NCI-H226 (cell line): ENCODE measurements around the gene SENP3.

Source experiments
- DNase-seq: peaks from one replicate; pipeline ENCODE4 v3.0.0-alpha.2; 2015

The SENP3 gene

DNA sequence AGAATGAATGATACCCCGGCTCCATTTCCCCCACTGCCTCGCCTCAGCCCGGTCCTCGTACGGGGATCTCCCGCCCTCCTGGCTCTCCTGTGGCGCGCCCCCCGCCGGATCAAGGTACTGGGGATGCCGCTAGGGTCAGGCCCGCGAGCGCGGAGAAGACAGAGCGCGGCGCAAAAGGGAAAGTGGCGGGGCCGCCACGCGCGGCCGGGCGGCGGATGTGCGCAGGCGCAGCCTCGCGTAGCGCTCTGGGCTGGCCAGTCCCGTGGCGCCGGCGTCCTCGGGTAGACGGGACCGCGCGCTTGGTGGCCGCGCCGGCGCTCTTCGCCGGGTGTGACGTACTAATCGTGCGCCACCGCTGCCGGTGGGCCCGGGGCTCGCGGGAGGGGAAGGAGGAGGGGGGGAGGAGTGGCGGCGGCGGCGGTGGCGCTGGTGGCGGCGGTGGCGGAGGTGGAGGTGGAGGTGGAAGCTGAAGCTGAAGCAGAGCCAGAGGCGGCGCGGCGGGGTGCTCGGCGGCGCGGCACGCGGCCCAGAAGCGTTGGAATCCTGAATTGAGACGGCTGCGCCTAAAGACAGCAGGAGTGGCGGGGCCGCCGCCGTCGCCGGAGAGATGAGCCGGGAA lies at the start of gene SENP3:
TSS of gene SENP3 (plus strand) at position 331 of the 619 bp plus-strand sequence. CDS start 1,158 bp downstream, outside the sequence.
- DNase-seq = peak; percentile 86

DNA sequence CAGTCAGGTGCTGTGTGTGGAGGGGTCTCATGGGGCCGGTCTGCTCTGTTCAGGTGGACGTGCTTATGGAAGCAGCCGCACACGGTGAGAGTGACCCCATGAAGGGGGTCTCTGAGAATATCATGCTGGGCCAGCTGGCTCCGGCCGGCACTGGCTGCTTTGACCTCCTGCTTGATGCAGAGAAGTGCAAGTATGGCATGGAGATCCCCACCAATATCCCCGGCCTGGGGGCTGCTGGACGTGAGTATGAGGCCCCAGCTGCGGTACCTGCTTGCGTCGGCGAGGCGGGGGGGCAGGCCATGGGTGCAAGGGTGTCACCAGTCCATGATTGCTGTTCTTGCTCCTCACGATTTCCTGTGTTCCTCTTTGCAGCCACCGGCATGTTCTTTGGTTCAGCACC lies 49.6 kb upstream of the SENP3 start:
- no peak for DNase-seq

GRCh38 chr17:7512824-7513540 lies 48.7 kb upstream of the SENP3 start:
- no peak for DNase-seq

DNA sequence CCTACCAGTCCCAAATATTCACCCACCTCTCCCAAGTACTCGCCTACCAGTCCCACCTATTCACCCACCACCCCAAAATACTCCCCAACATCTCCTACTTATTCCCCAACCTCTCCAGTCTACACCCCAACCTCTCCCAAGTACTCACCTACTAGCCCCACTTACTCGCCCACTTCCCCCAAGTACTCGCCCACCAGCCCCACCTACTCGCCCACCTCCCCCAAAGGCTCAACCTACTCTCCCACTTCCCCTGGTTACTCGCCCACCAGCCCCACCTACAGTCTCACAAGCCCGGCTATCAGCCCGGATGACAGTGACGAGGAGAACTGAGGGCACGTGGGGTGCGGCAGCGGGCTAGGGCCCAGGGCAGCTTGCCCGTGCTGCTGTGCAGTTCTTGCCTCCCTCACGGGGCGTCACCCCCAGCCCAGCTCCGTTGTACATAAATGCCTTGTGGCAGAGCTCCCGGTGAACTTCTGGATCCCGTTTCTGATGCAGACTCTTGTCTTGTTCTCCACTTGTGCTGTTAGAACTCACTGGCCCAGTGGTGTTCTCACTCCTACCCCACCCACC lies 47.8 kb upstream of the SENP3 start:
- DNase-seq = no peak

DNA sequence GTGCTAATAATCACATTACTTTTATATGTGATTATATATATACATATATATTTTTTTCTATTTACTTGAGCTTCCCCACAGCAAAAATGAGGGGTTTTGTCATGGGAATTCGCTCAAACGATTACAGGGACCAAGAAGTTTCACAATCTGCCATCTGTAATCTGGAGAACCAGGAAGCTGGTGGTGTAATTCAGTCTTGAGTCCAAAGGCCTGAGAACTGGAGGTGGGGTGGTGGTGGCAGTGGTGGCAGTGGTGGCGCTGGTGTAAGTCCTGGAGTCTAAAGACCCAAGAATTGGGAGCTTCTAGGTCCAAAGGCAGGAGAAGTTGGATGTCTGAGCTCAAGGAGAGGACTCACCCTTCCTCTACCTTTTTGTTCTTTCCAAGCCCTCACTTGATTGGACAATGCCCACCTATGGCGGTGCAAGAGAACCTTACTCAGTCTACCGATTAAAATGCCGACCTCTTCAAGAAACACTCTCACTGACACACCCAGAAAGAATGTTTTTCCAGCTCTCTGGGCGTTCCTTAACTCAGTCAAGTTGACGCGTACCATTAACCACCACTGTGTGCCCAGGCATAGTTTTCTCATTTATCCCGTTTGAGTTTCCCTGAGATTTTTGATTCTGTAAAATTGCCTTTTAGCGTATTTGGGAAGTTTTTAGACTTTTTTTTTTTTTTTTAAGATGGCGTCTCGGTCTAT lies 45.7 kb upstream of the SENP3 start:
- DNase-seq = no peak

- no peak for DNase-seq
Measured at GRCh38 chr17:7523033-7523432, 38.7 kb upstream of the SENP3 start.

DNA sequence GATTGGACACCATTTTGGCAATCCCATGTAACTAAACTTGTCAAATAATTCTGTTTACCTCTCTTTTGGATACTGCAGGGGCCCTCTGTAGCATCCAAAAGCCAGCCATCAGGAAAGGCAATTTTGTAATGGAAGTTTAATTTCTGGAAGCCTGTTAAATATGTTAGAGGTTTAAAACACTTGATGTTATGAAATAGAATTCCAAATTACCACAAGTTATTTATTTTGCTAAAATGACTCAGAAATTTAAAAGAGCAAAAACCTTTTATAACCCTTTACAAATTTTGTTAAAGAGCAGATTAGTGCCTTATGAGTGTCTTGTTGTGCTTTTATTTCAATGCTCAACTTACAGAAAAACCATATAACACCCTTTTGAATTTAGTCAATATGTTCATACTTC lies 32.9 kb upstream of the SENP3 start:
- no peak for DNase-seq

DNA sequence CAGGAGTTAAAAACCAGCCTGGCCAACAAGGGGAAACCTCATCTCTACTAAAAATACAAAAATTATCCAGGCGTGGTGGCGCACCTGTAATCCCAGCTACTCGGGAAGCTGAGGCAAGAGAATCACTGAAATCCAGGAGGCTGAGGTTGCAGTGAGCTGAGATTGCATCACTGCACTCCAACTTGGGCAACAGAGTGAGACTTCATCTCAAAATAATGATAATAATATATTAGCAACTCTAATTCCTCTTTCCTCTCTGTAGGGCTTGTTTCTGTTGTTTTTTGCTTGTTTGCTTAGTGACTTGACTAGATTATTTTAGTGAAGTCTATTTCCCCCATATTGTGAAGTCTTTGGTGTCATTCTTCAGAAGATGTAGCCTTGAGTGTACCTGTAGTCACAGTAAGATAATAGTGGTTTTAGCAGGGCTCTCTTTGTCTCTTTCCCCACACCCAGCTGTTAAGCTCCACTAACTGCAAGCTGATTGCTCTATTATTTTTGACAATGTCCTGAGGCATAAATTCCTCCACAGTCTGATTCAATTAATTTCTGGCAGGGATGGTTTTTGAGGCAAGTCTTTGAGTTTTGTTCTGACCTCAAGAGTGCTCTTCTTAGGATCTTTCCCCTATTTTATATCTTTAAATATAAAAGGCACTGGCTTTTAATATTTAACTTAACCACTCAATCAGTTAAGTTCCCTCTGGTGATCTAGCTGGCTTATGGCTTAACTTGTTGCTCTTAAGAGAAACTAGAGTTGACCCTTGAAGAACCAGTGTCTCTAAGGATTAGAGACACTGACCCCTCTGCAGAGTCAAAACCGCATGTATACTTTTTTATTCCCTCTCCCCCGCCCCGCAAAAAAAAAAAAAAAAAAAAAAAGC lies 31.5 kb upstream of the SENP3 start:
- DNase-seq = no peak

DNA sequence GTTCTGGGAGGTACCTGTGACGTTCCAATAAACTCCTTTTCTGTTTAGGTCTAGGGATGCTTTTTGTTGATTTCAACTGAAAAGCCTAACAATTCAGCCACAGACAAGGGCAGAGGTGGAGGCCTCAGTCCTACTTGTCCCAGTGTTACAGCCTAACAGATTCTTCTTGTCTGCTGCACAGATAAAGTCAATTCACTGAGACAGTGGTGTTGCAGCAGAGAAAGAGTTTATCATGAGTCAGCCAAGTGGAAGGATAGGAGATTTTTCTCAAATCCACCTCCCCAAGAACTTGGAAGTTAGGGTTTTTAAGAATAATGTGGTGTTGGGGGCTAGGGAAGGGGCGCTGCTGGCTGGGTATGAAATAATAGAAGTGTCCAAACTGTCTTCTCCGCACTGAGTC lies 23.7 kb upstream of the SENP3 start:
- no peak for DNase-seq

DNA sequence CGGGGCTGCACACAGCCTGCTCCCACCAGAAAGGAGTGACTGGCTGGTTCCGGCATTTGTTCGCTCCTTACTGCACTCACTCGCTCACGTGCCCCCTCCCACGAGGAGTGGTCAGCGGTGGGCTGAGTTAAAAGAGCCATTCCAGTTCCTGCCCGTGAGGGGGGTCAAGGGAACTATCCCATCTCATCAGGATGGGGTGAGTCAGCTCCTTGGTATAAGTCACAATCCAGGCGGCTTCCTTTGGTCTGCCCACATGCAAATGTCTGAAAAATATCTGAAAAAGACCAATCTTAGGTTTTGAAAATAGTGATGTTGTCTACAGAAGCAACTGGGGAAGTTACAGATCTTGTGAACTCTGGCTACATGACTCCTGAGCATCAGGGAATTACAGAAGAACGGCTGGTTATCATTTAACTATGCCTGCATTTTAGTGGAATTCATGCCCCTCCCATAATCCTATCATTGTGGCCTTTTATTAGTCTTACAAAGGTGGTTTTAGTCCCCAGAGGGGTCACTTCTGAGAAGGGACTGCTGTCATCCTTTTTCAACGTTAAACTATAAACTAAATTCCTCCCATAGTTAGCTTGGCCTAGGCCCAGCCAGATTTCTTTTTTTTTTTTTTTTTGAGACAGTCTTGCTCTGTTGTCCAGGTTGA lies 22.7 kb upstream of the SENP3 start:
- no peak for DNase-seq

DNA sequence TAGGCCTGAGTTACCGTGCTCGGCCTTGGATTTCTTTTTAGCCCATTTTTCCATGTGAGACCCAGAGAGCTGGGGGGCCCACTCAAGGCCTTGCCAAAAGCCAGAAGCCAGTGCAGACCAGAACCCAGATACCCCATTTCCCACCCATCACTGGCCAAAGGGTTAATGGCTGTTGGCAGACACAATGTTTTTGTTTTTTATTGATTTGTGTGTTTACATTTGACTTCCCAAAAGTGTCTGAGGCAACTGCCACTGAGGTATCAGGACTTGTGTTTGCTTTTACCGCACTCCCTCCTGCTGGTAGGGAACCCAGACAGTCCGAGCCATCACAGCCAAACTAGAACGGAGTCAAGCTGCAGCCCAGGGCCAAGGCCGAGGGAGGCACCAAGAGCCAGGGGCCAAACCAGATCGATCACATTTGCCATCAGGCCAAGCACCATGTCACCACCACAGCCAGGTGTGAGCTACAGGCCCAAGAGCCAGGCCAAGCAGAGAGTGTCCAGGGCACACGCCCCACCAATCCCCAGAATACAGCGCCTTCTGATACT lies 20.6 kb upstream of the SENP3 start:
- no peak for DNase-seq

GRCh38 chr17:7544911-7545310 lies 16.8 kb upstream of the SENP3 start:
- no peak for DNase-seq

DNA sequence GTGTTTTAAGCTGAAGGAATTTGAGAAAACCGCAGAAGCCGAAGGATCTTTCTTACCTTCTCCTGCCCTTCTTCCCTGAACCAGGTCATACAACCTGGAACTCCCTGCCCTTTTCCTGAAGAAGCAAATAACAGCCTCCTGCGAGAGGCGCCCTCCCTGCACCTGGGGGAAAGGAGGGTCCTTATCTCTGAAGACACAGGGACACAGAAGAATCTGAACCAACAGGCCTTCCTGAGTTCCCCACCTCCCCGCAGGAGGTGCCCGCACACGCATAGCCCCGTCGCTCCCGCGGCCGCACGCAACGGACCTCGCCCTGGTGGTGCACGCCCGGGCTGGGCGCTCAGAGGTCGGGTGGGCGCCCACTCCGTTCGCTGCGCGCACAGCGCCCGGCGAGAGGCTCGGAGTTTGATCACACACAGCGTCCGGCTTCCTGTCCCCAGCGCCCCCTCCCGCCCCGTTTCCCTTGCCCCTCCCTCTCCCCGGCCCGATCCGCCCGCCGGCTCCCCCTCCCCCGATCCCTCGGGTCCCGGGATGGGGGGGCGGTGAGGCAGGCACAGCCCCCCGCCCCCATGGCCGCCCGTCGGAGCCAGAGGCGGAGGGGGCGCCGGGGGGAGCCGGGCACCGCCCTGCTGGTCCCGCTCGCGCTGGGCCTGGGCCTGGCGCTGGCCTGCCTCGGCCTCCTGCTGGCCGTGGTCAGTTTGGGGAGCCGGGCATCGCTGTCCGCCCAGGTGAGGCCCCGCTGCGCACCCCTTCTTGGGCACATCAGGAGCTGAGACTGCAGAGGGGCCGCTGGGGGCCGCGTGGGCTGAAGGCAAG lies 12.9 kb upstream of the SENP3 start, which contains the start of gene TNFSF12:
TSS of gene TNFSF12 (plus strand) at position 474 of the 816 bp plus-strand sequence. CDS start at position 570, 96 bp downstream.
- DNase-seq = no peak

DNA sequence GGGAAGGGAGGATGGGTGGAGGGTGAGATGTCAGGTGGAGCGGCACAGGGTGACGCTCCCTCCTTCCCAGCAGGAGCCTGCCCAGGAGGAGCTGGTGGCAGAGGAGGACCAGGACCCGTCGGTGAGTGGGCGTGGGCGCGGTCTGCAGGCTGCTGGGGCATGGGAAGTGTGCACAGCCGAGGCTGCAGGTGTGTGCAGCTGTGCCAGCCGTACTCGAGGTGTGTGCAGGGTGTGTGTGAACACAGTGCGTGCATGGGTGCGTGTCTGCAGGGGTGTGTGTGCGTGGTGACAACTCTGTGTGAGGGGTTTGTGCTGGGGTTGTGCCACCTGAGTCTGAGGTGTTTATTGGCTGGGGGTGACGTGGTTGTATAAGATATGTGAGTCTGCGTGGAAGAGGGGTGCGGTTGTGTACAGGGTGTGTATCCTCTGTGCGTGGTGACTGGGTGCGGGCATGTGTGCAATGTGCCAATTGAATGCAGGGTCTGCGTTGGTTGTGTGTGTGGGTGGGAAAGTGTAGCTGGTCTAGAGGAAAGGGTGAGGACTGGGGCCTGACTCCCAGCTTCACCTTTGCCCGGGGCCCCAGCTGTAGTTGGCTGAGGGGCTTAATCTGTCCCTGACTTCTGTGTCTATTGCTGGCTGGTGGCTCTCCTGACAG lies 12.2 kb upstream of the SENP3 start:
- DNase-seq = no peak

DNA sequence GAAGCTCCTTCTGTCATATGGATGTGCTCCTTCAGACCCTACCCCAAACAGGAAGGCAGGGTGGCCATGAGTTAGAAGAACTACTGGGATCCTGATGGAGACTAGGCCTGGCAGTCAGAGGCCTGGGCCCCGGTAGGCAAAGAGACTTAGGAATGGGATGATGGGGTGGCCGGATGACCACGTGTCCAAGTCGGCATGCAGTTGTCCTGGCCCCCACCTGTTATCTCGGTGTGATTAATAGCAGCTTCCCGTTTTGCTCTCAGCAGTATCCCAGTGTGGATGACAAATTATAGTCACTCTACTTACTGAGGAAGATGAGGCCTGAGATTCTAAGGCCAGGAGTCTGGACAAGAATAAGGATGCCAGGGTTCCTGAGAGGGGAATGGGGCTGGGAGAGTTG lies 11.4 kb upstream of the SENP3 start:
- no peak for DNase-seq

GRCh38 chr17:7551396-7551795 lies 10.3 kb upstream of the SENP3 start:
- DNase-seq = no peak

- no peak for DNase-seq
Measured at GRCh38 chr17:7552621-7553051, 9.1 kb upstream of the SENP3 start.

GRCh38 chr17:7553356-7553755 lies 8.4 kb upstream of the SENP3 start:
- DNase-seq = no peak

- DNase-seq = no peak
Measured at GRCh38 chr17:7555320-7555948, 6.3 kb upstream of the SENP3 start.

DNA sequence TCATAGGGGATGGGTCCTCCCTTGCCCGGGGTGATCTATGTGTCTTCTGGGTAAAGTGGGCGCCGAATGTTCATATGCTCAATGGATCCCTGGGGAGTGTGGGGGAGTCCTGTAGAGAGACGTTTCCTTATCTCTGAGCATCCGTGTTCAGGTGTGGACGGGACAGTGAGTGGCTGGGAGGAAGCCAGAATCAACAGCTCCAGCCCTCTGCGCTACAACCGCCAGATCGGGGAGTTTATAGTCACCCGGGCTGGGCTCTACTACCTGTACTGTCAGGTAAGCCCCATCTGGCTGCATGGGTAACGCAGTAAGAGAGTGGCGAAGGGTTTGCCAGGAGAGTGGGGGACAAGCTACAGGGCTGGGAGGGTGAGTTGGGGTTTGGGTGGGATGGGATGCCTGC lies 5.1 kb upstream of the SENP3 start:
- DNase-seq = no peak
